IPS DF 6.9 (cell line): ENCODE results near the gene RPS15.
A peak's percentile ranks its signal among the peaks of the same experiment; 100 is the strongest.

Source experiments
- DNase-seq: peaks from one replicate; pipeline ENCODE4 v3.0.0-alpha.2; 2013; ENCODE audit warnings: low read depth, low spot score
- H3K27ac ChIP-seq: one replicate; pipeline ENCODE4 v1.5.1; 2013; ENCODE audit warnings: low read length, control low read depth
- H3K27me3 ChIP-seq: 2 replicates; pipeline ENCODE4 v1.6.1; 2013; ENCODE audit warnings: mild to moderate bottlenecking, low read length; ENCODE audit not compliant: control insufficient read depth, insufficient read depth
- H3K36me3 ChIP-seq: 2 replicates; pipeline ENCODE4 v1.6.1; 2013; ENCODE audit warnings: low read length; ENCODE audit not compliant: control insufficient read depth, insufficient read depth
- H3K4me1 ChIP-seq: 2 replicates; pipeline ENCODE4 v1.6.1; 2013; ENCODE audit warnings: low read length; ENCODE audit not compliant: control insufficient read depth, insufficient read depth
- H3K4me3 ChIP-seq: 2 replicates; pipeline ENCODE4 v1.5.1; 2013; ENCODE audit warnings: mild to moderate bottlenecking, low read length
- H3K9me3 ChIP-seq: 2 replicates; pipeline ENCODE4 v1.6.1; 2013; ENCODE audit warnings: low read length, inconsistent platforms; ENCODE audit not compliant: control insufficient read depth, insufficient read depth
- WGBS: extraction: QIAGEN DNeasy Blood & Tissue Kit; methylation state at CpG from one replicate; pipeline ENCODE4 v1.1.7; 2013; ENCODE audit warnings: mixed read lengths, missing lambda C conversion rate; ENCODE audit not compliant: insufficient read length, insufficient coverage; 5-methylcytosine and 5-hydroxymethylcytosine counted together

RPS15 gene

GRCh38 chr19:1438035-1438932 lies at the start of gene RPS15:
TSS of gene RPS15 (plus strand) at chr19:1438396. CDS start at chr19:1438426, 30 bp downstream.
- H3K36me3 ChIP-seq: peaks cover 47% of the 10 kb centered on the region
- H3K27ac ChIP-seq: no peak within 1 kb of the TSS
- H3K9me3 ChIP-seq: no peaks in the 10 kb centered on the region
- WGBS: no CpG with 5 or more reads among the region's 100 CpGs
- peak; percentile 87 for DNase-seq
- peak within 1 kb of the TSS; percentile 96 for H3K4me3 ChIP-seq
- H3K27me3 ChIP-seq: no peaks in the 10 kb centered on the region
- H3K4me1 ChIP-seq: peaks cover 5% of the 10 kb centered on the region

GRCh38 chr19:1388637-1389026 lies 49.6 kb upstream of the RPS15 start:
- H3K36me3 ChIP-seq: peaks cover 15% of the 10 kb centered on the region

GRCh38 chr19:1389033-1389940 lies 48.9 kb upstream of the RPS15 start:
- Histone ChIP-seq H3K27me3 (no peaks in the 10 kb centered on the region), H3K4me3 (no peak overlapping the region), H3K9me3 (no peaks in the 10 kb centered on the region), H3K36me3 (peaks cover 15% of the 10 kb centered on the region), H3K4me1 (no peaks in the 10 kb centered on the region), H3K27ac (no peak overlapping the region)
- WGBS: no CpG with 5 or more reads among the region's 39 CpGs
- no peak for DNase-seq

More at GRCh38 chr19:1388637-1389026, 49.6 kb upstream of the RPS15 start:
- Histone ChIP-seq H3K9me3 (no peaks in the 10 kb centered on the region), H3K4me1 (no peaks in the 10 kb centered on the region), H3K27me3 (no peaks in the 10 kb centered on the region), H3K27ac (no peak overlapping the region), H3K4me3 (no peak overlapping the region)
- no CpG with 5 or more reads among the region's 17 CpGs for WGBS
- DNase-seq: no peak

GRCh38 chr19:1390890-1391423 lies 47.2 kb upstream of the RPS15 start:
- Histone ChIP-seq H3K36me3 (peaks cover 15% of the 10 kb centered on the region), H3K4me3 (no peak overlapping the region), H3K9me3 (no peaks in the 10 kb centered on the region), H3K27me3 (no peaks in the 10 kb centered on the region), H3K4me1 (no peaks in the 10 kb centered on the region; the same call in 1 of the 2 replicates), H3K27ac (no peak overlapping the region)
- no CpG with 5 or more reads among the region's 42 CpGs for WGBS
- DNase-seq: no peak

GRCh38 chr19:1392407-1392806 lies 45.8 kb upstream of the RPS15 start:
- Histone ChIP-seq H3K4me1 (no peaks in the 10 kb centered on the region; the same call in 1 of the 2 replicates), H3K36me3 (peaks cover 15% of the 10 kb centered on the region), H3K27me3 (no peaks in the 10 kb centered on the region), H3K9me3 (no peaks in the 10 kb centered on the region), H3K27ac (no peak overlapping the region), H3K4me3 (no peak overlapping the region)
- DNase-seq: no peak
- WGBS: no CpG with 5 or more reads among the region's 15 CpGs

GRCh38 chr19:1392939-1393530 lies 45.2 kb upstream of the RPS15 start:
- WGBS: no CpG with 5 or more reads among the region's 37 CpGs
- H3K27me3 ChIP-seq: no peaks in the 10 kb centered on the region
- no peak overlapping the region for H3K4me3 ChIP-seq
- H3K27ac ChIP-seq: no peak overlapping the region
- H3K4me1 ChIP-seq: no peaks in the 10 kb centered on the region; the same call in 1 of the 2 replicates
- H3K9me3 ChIP-seq: no peaks in the 10 kb centered on the region
- DNase-seq: no peak
- peaks cover 15% of the 10 kb centered on the region for H3K36me3 ChIP-seq

GRCh38 chr19:1393841-1394240 lies 44.4 kb upstream of the RPS15 start:
- no CpG with 5 or more reads among the region's 17 CpGs for WGBS
- Histone ChIP-seq H3K27me3 (no peaks in the 10 kb centered on the region), H3K27ac (no peak overlapping the region), H3K4me1 (no peaks in the 10 kb centered on the region; the same call in 1 of the 2 replicates), H3K9me3 (no peaks in the 10 kb centered on the region), H3K36me3 (peaks cover 13% of the 10 kb centered on the region), H3K4me3 (no peak overlapping the region)
- DNase-seq: no peak

GRCh38 chr19:1394252-1395193 lies 43.7 kb upstream of the RPS15 start:
- no CpG with 5 or more reads among the region's 43 CpGs for WGBS

GRCh38 chr19:1395194-1396018 lies 42.8 kb upstream of the RPS15 start:
- H3K4me1 ChIP-seq: no peaks in the 10 kb centered on the region; the same call in 1 of the 2 replicates
- no peak overlapping the region for H3K4me3 ChIP-seq
- H3K27me3 ChIP-seq: no peaks in the 10 kb centered on the region
- no CpG with 5 or more reads among the region's 52 CpGs for WGBS
- DNase-seq: no peak
- H3K27ac ChIP-seq: no peak overlapping the region
- H3K36me3 ChIP-seq: peaks cover 8% of the 10 kb centered on the region
- no peaks in the 10 kb centered on the region for H3K9me3 ChIP-seq

More at GRCh38 chr19:1394252-1395193, 43.7 kb upstream of the RPS15 start:
- Histone ChIP-seq H3K4me1 (no peaks in the 10 kb centered on the region; the same call in 1 of the 2 replicates), H3K27ac (no peak overlapping the region), H3K27me3 (no peaks in the 10 kb centered on the region), H3K9me3 (no peaks in the 10 kb centered on the region), H3K36me3 (peaks cover 8% of the 10 kb centered on the region), H3K4me3 (no peak overlapping the region)
- no peak for DNase-seq
